Activated naive CD8-positive, alpha-beta T cell treated with anti-CD3 and anti-CD28 coated beads for 36 hours (primary cell): ENCODE measurements around the gene OPA1. TPM values are rescaled to one million over a fixed set of nuclear protein-coding genes. Genes with fewer than 3 reads are reported as not detected.
A peak's percentile ranks its signal among the peaks of the same experiment; 100 is the strongest.

ENCODE experiments used
- DNase-seq: peaks from one replicate; pipeline ENCODE4 v3.0.0; 2021
- H3K27ac Mint-ChIP-seq: one replicate; pipeline ENCODE4 v1.8.0; 2022; ENCODE audit warnings: mild to moderate bottlenecking, moderate library complexity, mixed read lengths
- H3K27me3 Mint-ChIP-seq: one replicate; pipeline ENCODE4 v1.8.0; 2022; ENCODE audit warnings: mild to moderate bottlenecking, mixed read lengths
- H3K36me3 Mint-ChIP-seq: one replicate; pipeline ENCODE4 v1.8.0; 2021; ENCODE audit warnings: mild to moderate bottlenecking, mixed read lengths
- H3K4me1 Mint-ChIP-seq: one replicate; pipeline ENCODE4 v1.8.0; 2021; ENCODE audit warnings: mixed read lengths
- H3K4me3 Mint-ChIP-seq: one replicate; pipeline ENCODE4 v1.8.0; 2022; ENCODE audit warnings: mild to moderate bottlenecking, moderate library complexity, mixed read lengths
- H3K9me3 Mint-ChIP-seq: one replicate; pipeline ENCODE4 v1.8.0; 2022; ENCODE audit warnings: mixed read lengths
- total RNA-seq, 2 experiments: library from RNA; stranded (reverse); gene quantifications; one replicate each; pipeline ENCODE4 v1.2.3, GENCODE V29; 2021

The OPA1 gene
- total RNA-seq, 2 experiments from 2014 or later: 89.4 to 102 TPM

- no peak for DNase-seq
- peaks cover 3% of the 10 kb centered on the region for H3K27me3 Mint-ChIP-seq
- H3K4me1 Mint-ChIP-seq: no peaks in the 10 kb centered on the region
- H3K36me3 Mint-ChIP-seq: no peaks in the 10 kb centered on the region
- H3K4me3 Mint-ChIP-seq: no peak overlapping the region
- H3K9me3 Mint-ChIP-seq: no peaks in the 10 kb centered on the region
- H3K27ac Mint-ChIP-seq: no peak overlapping the region
These were observed 135.6 kb downstream of the OPA1 start for GRCh38 chr3:193728429-193729087.

- H3K4me3 Mint-ChIP-seq: no peak overlapping the region
- H3K36me3 Mint-ChIP-seq: no peaks in the 10 kb centered on the region
- H3K27ac Mint-ChIP-seq: no peak overlapping the region
- H3K9me3 Mint-ChIP-seq: no peaks in the 10 kb centered on the region
- H3K4me1 Mint-ChIP-seq: no peaks in the 10 kb centered on the region
- no peak for DNase-seq
- H3K27me3 Mint-ChIP-seq: peaks cover 3% of the 10 kb centered on the region
These were observed 136.1 kb downstream of the OPA1 start for GRCh38 chr3:193729088-193729465.

GRCh38 chr3:193729601-193730000, 136.6 kb downstream of the OPA1 start:
- no peak overlapping the region for H3K4me3 Mint-ChIP-seq
- no peaks in the 10 kb centered on the region for H3K36me3 Mint-ChIP-seq
- H3K4me1 Mint-ChIP-seq: no peaks in the 10 kb centered on the region
- peaks cover 3% of the 10 kb centered on the region for H3K27me3 Mint-ChIP-seq
- H3K27ac Mint-ChIP-seq: no peak overlapping the region
- no peak for DNase-seq
- no peaks in the 10 kb centered on the region for H3K9me3 Mint-ChIP-seq

GRCh38 chr3:193730511-193730910, 137.5 kb downstream of the OPA1 start:
- Mint-ChIP-seq H3K36me3 (no peaks in the 10 kb centered on the region), H3K4me1 (no peaks in the 10 kb centered on the region), H3K4me3 (no peak overlapping the region), H3K9me3 (no peaks in the 10 kb centered on the region), H3K27me3 (peaks cover 3% of the 10 kb centered on the region), H3K27ac (no peak overlapping the region)
- no peak for DNase-seq

GRCh38 chr3:193730976-193731375, 138.0 kb downstream of the OPA1 start:
- Mint-ChIP-seq H3K4me1 (no peaks in the 10 kb centered on the region), H3K36me3 (no peaks in the 10 kb centered on the region), H3K9me3 (no peaks in the 10 kb centered on the region), H3K27me3 (peaks cover 3% of the 10 kb centered on the region), H3K4me3 (no peak overlapping the region), H3K27ac (no peak overlapping the region)
- no peak for DNase-seq

- no peaks in the 10 kb centered on the region for H3K36me3 Mint-ChIP-seq
- H3K27me3 Mint-ChIP-seq: peaks cover 3% of the 10 kb centered on the region
- H3K4me1 Mint-ChIP-seq: no peaks in the 10 kb centered on the region
- H3K4me3 Mint-ChIP-seq: no peak overlapping the region
- H3K27ac Mint-ChIP-seq: no peak overlapping the region
- DNase-seq: no peak
- H3K9me3 Mint-ChIP-seq: no peaks in the 10 kb centered on the region
These were observed 138.6 kb downstream of the OPA1 start for GRCh38 chr3:193731656-193732055.

- Mint-ChIP-seq H3K36me3 (no peaks in the 10 kb centered on the region), H3K4me1 (no peaks in the 10 kb centered on the region), H3K4me3 (no peak overlapping the region), H3K27ac (no peak overlapping the region), H3K9me3 (no peaks in the 10 kb centered on the region), H3K27me3 (peaks cover 3% of the 10 kb centered on the region)
- no peak for DNase-seq
These were observed 139.4 kb downstream of the OPA1 start for GRCh38 chr3:193732391-193732790.

GRCh38 chr3:193732827-193733226, 139.8 kb downstream of the OPA1 start:
- no peaks in the 10 kb centered on the region for H3K9me3 Mint-ChIP-seq
- no peaks in the 10 kb centered on the region for H3K36me3 Mint-ChIP-seq
- no peak overlapping the region for H3K27ac Mint-ChIP-seq
- H3K4me3 Mint-ChIP-seq: no peak overlapping the region
- no peak for DNase-seq
- H3K27me3 Mint-ChIP-seq: peaks cover 3% of the 10 kb centered on the region
- no peaks in the 10 kb centered on the region for H3K4me1 Mint-ChIP-seq

- peaks cover 3% of the 10 kb centered on the region for H3K27me3 Mint-ChIP-seq
- DNase-seq: no peak
- no peaks in the 10 kb centered on the region for H3K4me1 Mint-ChIP-seq
These were observed 141.8 kb downstream of the OPA1 start for GRCh38 chr3:193734737-193735366.

GRCh38 chr3:193735850-193736249, 142.8 kb downstream of the OPA1 start:
- no peaks in the 10 kb centered on the region for H3K4me1 Mint-ChIP-seq
- no peak overlapping the region for H3K4me3 Mint-ChIP-seq
- H3K36me3 Mint-ChIP-seq: no peaks in the 10 kb centered on the region
- no peak for DNase-seq
- peaks cover 1% of the 10 kb centered on the region for H3K27me3 Mint-ChIP-seq
- no peak overlapping the region for H3K27ac Mint-ChIP-seq
- H3K9me3 Mint-ChIP-seq: no peaks in the 10 kb centered on the region

More at GRCh38 chr3:193734737-193735366, 141.8 kb downstream of the OPA1 start:
- no peak overlapping the region for H3K4me3 Mint-ChIP-seq
- no peaks in the 10 kb centered on the region for H3K36me3 Mint-ChIP-seq
- no peak overlapping the region for H3K27ac Mint-ChIP-seq
- H3K9me3 Mint-ChIP-seq: no peaks in the 10 kb centered on the region

- no peaks in the 10 kb centered on the region for H3K9me3 Mint-ChIP-seq
These were observed 143.6 kb downstream of the OPA1 start for GRCh38 chr3:193736616-193737015.

GRCh38 chr3:193737191-193737751, 144.3 kb downstream of the OPA1 start:
- Mint-ChIP-seq H3K9me3 (no peaks in the 10 kb centered on the region), H3K4me3 (no peak overlapping the region), H3K27me3 (no peaks in the 10 kb centered on the region), H3K27ac (no peak overlapping the region), H3K36me3 (no peaks in the 10 kb centered on the region), H3K4me1 (no peaks in the 10 kb centered on the region)
- no peak for DNase-seq

More at GRCh38 chr3:193736616-193737015, 143.6 kb downstream of the OPA1 start:
- no peak for DNase-seq
- H3K4me1 Mint-ChIP-seq: no peaks in the 10 kb centered on the region
- no peak overlapping the region for H3K27ac Mint-ChIP-seq
- no peaks in the 10 kb centered on the region for H3K27me3 Mint-ChIP-seq
- no peak overlapping the region for H3K4me3 Mint-ChIP-seq
- no peaks in the 10 kb centered on the region for H3K36me3 Mint-ChIP-seq

- H3K4me1 Mint-ChIP-seq: peaks cover 8% of the 10 kb centered on the region
- H3K27me3 Mint-ChIP-seq: peaks cover 13% of the 10 kb centered on the region
- no peaks in the 10 kb centered on the region for H3K36me3 Mint-ChIP-seq
- H3K4me3 Mint-ChIP-seq: no peak overlapping the region
- DNase-seq: no peak
- no peaks in the 10 kb centered on the region for H3K9me3 Mint-ChIP-seq
- H3K27ac Mint-ChIP-seq: no peak overlapping the region
These were observed 149.6 kb downstream of the OPA1 start for GRCh38 chr3:193742628-193743027.

- peak overlapping the region; percentile 44 for H3K4me3 Mint-ChIP-seq
- no peak for DNase-seq
- no peaks in the 10 kb centered on the region for H3K9me3 Mint-ChIP-seq
- peaks cover 13% of the 10 kb centered on the region for H3K27me3 Mint-ChIP-seq
- H3K27ac Mint-ChIP-seq: no peak overlapping the region
- H3K36me3 Mint-ChIP-seq: no peaks in the 10 kb centered on the region
- peaks cover 8% of the 10 kb centered on the region for H3K4me1 Mint-ChIP-seq
These were observed 150.7 kb downstream of the OPA1 start for GRCh38 chr3:193743702-193744047.

GRCh38 chr3:193744048-193744821, 151.2 kb downstream of the OPA1 start:
- peaks cover 2% of the 10 kb centered on the region for H3K9me3 Mint-ChIP-seq
- no peak for DNase-seq
- H3K36me3 Mint-ChIP-seq: no peaks in the 10 kb centered on the region
- H3K4me3 Mint-ChIP-seq: peak overlapping the region; percentile 44
- no peak overlapping the region for H3K27ac Mint-ChIP-seq
- peaks cover 8% of the 10 kb centered on the region for H3K4me1 Mint-ChIP-seq
- H3K27me3 Mint-ChIP-seq: peaks cover 18% of the 10 kb centered on the region
